Upper lobe of right lung (tissue), 1 donor: ENCODE results near the gene ITGAD. TPM values are rescaled to one million over a fixed set of nuclear protein-coding genes. Genes with fewer than 3 reads are reported as not detected.

Source experiments
- ATAC-seq: fragments of 200-7000 bp; cut with Tn5 transposase; one replicate; pipeline ENCODE4 v1.9.1; 2020; ENCODE audit warnings: mild to moderate bottlenecking, moderate library complexity
- DNase-seq: peaks from one replicate; pipeline ENCODE4 v3.0.0-alpha.2; 2020
- H3K27ac ChIP-seq: fragments of 200-600 bp; one replicate; pipeline ENCODE4 v1.8.0; 2022
- H3K27me3 ChIP-seq: fragments of 200-600 bp; one replicate; pipeline ENCODE4 v1.8.0; 2022; ENCODE audit warnings: mild to moderate bottlenecking
- H3K36me3 ChIP-seq: fragments of 200-600 bp; one replicate; pipeline ENCODE4 v1.8.0; 2022
- H3K4me1 ChIP-seq: fragments of 200-600 bp; one replicate; pipeline ENCODE4 v1.8.0; 2022
- H3K4me3 ChIP-seq: fragments of 200-600 bp; one replicate; pipeline ENCODE4 v1.8.0; 2022; ENCODE audit warnings: mild to moderate bottlenecking
- H3K9me3 ChIP-seq: fragments of 200-600 bp; one replicate; pipeline ENCODE4 v1.8.0; 2022
- CTCF ChIP-seq: fragments of 200-600 bp; IDR thresholded peaks from one replicate; pipeline ENCODE4 v1.8.0; 2022; ENCODE audit warnings: antibody characterized with exemption
- intact Hi-C: fragments of 100-400 bp; cut with DNase I; formaldehyde crosslinking; loops from one replicate; pipeline ENCODE4 v1.11.0; 2022
- long read RNA-seq: library from polyadenylated mRNA; unstranded; transcript quantifications from one replicate; pipeline ENCODE4 v2.0.0, GENCODE V29; 2021
- total RNA-seq: library from RNA; stranded (reverse); fragmentation: NEBNext Ultra II Directional; extraction: Animal tissue kit (Norgen Biotek cat#: 25700); gene quantifications from one replicate; pipeline ENCODE4 v1.2.1, GENCODE V29; 2021
- donor health status: DM: no; HTN: yes; CAD: no; lungs with severe emphysema.

ITGAD gene
- 0.20 TPM for total RNA-seq
- long read RNA-seq, result 0 reads

GRCh38 chr16:31393056-31393455, at the start of gene ITGAD:
Gene ITGAD, plus strand, starts transcription at chr16:31393335. Its CDS starts 26 bp downstream, at chr16:31393361.
- intact Hi-C loops, result no loop called here
- Histone ChIP-seq H3K9me3 (no peaks in the 10 kb centered on the region), H3K4me1 (no peaks in the 10 kb centered on the region), H3K27ac (no peak within 1 kb of the TSS), H3K4me3 (no peak within 1 kb of the TSS), H3K36me3 (no peaks in the 10 kb centered on the region), H3K27me3 (peaks cover 4% of the 10 kb centered on the region)
- no peak for DNase-seq
- TF ChIP-seq CTCF, result no peak
- no peak for ATAC-seq

- no peak for TF ChIP-seq CTCF
- no peaks in the 10 kb centered on the region for H3K9me3 ChIP-seq
- no peaks in the 10 kb centered on the region for H3K27me3 ChIP-seq
- intact Hi-C loops, result no loop called here
- H3K36me3 ChIP-seq, result no peaks in the 10 kb centered on the region
- no peaks in the 10 kb centered on the region for H3K4me1 ChIP-seq
- no peak for DNase-seq
- H3K4me3 ChIP-seq, result no peak overlapping the region
- H3K27ac ChIP-seq, result no peak overlapping the region
- ATAC-seq, result peak; percentile 51
Measured at GRCh38 chr16:31344712-31345111, 48.4 kb upstream of the ITGAD start.

GRCh38 chr16:31347445-31347844, 45.7 kb upstream of the ITGAD start:
- intact Hi-C loops, result no loop called here
- no peaks in the 10 kb centered on the region for H3K4me1 ChIP-seq
- H3K4me3 ChIP-seq, result no peak overlapping the region
- no peak for TF ChIP-seq CTCF
- H3K36me3 ChIP-seq, result no peaks in the 10 kb centered on the region
- H3K27me3 ChIP-seq, result no peaks in the 10 kb centered on the region
- DNase-seq (peak; percentile 15), ATAC-seq (peak; percentile 5)
- no peak overlapping the region for H3K27ac ChIP-seq
- H3K9me3 ChIP-seq, result no peaks in the 10 kb centered on the region

GRCh38 chr16:31348579-31348978, 44.6 kb upstream of the ITGAD start:
- Histone ChIP-seq H3K27me3 (no peaks in the 10 kb centered on the region), H3K27ac (no peak overlapping the region), H3K4me1 (no peaks in the 10 kb centered on the region), H3K9me3 (no peaks in the 10 kb centered on the region), H3K36me3 (no peaks in the 10 kb centered on the region), H3K4me3 (no peak overlapping the region)
- TF ChIP-seq CTCF, result no peak
- intact Hi-C loops, result no loop called here
- ATAC-seq, result peak; percentile 1
- peak; percentile 51 for DNase-seq

GRCh38 chr16:31350275-31351005, 42.7 kb upstream of the ITGAD start:
- intact Hi-C loops, result no loop called here
- ATAC-seq (peak; percentile 69), DNase-seq (peak; percentile 67)
- no peaks in the 10 kb centered on the region for H3K27me3 ChIP-seq
- H3K9me3 ChIP-seq, result no peaks in the 10 kb centered on the region
- no peaks in the 10 kb centered on the region for H3K36me3 ChIP-seq
- H3K27ac ChIP-seq, result peak overlapping the region; percentile 6
- H3K4me3 ChIP-seq, result no peak overlapping the region
- TF ChIP-seq CTCF, result no peak
- H3K4me1 ChIP-seq, result no peaks in the 10 kb centered on the region
